ENCODE results near the gene VTI1A.

- no peak for TF ChIP-seq CTCF (IDR thresholded peaks at IDR 0.05)
- TF ChIP-seq POLR2A (IDR thresholded peaks at IDR 0.05) = no peak
These were observed 14.2 kb downstream of the VTI1A start for GRCh38 chr10:112461029-112461887.
